Measurements from ENCODE around the gene B4GALNT4. TPM values are rescaled to one million over a fixed set of nuclear protein-coding genes. Genes with fewer than 3 reads are reported as not detected.

Gene B4GALNT4
- total and polyA plus RNA-seq, 2 of the 13 experiments (the other 11 are each of a cell fraction or from before 2014, with no cell fraction given) = 30.5 to 50.1 TPM

DNA sequence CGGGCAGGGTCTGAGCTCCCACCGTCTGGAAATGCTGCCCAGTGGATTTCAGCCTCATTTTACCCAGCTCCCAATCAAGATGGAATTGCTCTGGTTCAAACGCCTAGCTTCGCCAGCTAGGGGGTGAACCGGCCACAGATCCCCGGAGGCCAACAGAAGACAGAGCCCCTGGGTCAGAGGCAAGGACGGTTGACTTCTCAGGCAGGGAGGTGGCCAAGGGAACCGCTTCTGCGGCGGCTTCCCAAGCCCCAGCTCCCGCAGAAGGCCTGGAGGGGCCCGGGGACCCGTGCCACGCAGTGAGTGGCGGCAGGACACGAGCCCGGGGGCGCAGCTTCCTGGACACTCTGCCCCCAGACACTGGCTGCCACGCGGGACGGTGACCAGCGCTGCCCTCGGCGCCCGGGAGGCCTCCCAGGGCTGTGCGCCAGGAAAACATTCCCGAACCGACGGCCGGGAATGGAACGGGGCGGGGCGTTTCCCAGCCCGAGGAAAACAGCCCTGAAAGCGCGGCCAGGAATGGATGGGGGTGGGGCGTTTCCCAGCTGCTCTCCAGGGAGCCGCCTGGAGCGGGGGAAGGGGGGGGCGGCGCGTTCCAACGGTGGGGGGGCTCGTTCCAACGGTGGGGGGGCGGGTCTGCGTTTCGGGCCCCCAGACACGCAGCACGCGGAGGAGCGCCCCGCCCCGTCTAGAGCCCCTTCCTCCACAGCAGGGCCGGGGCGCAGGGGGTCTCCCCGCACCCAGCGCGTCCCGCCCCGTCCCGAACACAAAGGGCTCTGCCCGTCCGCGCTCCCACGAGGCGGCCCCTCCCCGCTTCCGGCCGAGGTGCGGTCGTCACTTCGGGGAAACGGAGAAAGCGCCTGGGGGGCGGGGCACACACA, 13.5 kb upstream of the B4GALNT4 start (continued):
- TF ChIP-seq RFX1 (IDR thresholded peaks at IDR 0.05) = no peak
- TF ChIP-seq CHCHD3 (CRISPR knock-in tag; IDR thresholded peaks at IDR 0.05) = no peak
- no peak for TF ChIP-seq ZKSCAN5 (CRISPR knock-in tag; IDR thresholded peaks at IDR 0.05)
- TF ChIP-seq U2AF1 (optimal IDR thresholded peaks at IDR 0.05; ENCODE audit: low read depth, low read length) = no peak
- peak; percentile 90 for TF ChIP-seq MYC (CRISPR knock-in tag; IDR thresholded peaks at IDR 0.05; ENCODE audit: borderline replicate concordance)
- TF ChIP-seq KLF15 (CRISPR knock-in tag; IDR thresholded peaks at IDR 0.05; ENCODE audit: borderline replicate concordance) = no peak
- no peak for TF ChIP-seq NONO (IDR thresholded peaks at IDR 0.05)
- peak; percentile 60 for TF ChIP-seq NONO (CRISPR knock-in tag; conservative IDR thresholded peaks at IDR 0.05)
- 0 out of 2 replicates have a peak, but pooled peaks have one; percentile 32 for TF ChIP-seq ZNF383 (CRISPR knock-in tag; IDR thresholded peaks at IDR 0.05; ENCODE audit: borderline replicate concordance)
- no peak for TF ChIP-seq PLRG1 (conservative IDR thresholded peaks at IDR 0.05)
- no peak for TF ChIP-seq NBN (conservative IDR thresholded peaks at IDR 0.05)
- TF ChIP-seq ZNF605 (CRISPR knock-in tag; IDR thresholded peaks at IDR 0.05) = no peak; the same call in 1 of the 2 replicates
- no peak for TF ChIP-seq ZNF354B (CRISPR knock-in tag; IDR thresholded peaks at IDR 0.05)
- no peak for TF ChIP-seq ZNF558 (CRISPR knock-in tag; IDR thresholded peaks at IDR 0.05; ENCODE audit: borderline replicate concordance)
- TF ChIP-seq ONECUT2 (CRISPR knock-in tag; IDR thresholded peaks at IDR 0.05) = no peak
- no peak for TF ChIP-seq ZFP36 (IDR thresholded peaks at IDR 0.05; ENCODE audit: borderline replicate concordance, low read depth, low read length, partially characterized antibody)
- no peak for TF ChIP-seq BORCS8-MEF2B (CRISPR knock-in tag; IDR thresholded peaks at IDR 0.05)
- peak; percentile 48; the same call in 1 of the 2 replicates for TF ChIP-seq BATF2 (CRISPR knock-in tag; IDR thresholded peaks at IDR 0.05)
- TF ChIP-seq, protein P1, sequence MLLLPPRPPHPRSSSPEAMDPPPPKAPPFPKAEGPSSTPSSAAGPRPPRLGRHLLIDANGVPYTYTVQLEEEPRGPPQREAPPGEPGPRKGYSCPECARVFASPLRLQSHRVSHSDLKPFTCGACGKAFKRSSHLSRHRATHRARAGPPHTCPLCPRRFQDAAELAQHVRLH (CRISPR knock-in tag; IDR thresholded peaks at IDR 0.05; ENCODE audit: borderline replicate concordance, low read depth) = no peak
- TF ChIP-seq NFKB2 (CRISPR knock-in tag; IDR thresholded peaks at IDR 0.05; ENCODE audit: borderline replicate concordance) = no peak
- no peak for TF ChIP-seq ZNF224 (CRISPR knock-in tag; IDR thresholded peaks at IDR 0.05)
- TF ChIP-seq DMTF1 (CRISPR knock-in tag; IDR thresholded peaks at IDR 0.05) = no peak
- TF ChIP-seq RELA (CRISPR knock-in tag; IDR thresholded peaks at IDR 0.05) = no peak
- no peak for TF ChIP-seq KDM2A (CRISPR knock-in tag; IDR thresholded peaks at IDR 0.05; ENCODE audit: borderline replicate concordance, low read depth)
- peak; percentile 96 for TF ChIP-seq ETV5 (CRISPR knock-in tag; IDR thresholded peaks at IDR 0.05; ENCODE audit: borderline replicate concordance)
- TF ChIP-seq ZNF143 (CRISPR knock-in tag; IDR thresholded peaks at IDR 0.05) = peak; percentile 2; the same call in 1 of the 2 replicates
- no peak for TF ChIP-seq ZNF569 (CRISPR knock-in tag; IDR thresholded peaks at IDR 0.05; ENCODE audit: borderline replicate concordance)
- peak; percentile 20; the same call in 1 of the 2 replicates for TF ChIP-seq REPIN1 (CRISPR knock-in tag; IDR thresholded peaks at IDR 0.05; ENCODE audit: borderline replicate concordance, low read depth)
